ENCODE data around the gene CDKN3.

Gene CDKN3, protein sequence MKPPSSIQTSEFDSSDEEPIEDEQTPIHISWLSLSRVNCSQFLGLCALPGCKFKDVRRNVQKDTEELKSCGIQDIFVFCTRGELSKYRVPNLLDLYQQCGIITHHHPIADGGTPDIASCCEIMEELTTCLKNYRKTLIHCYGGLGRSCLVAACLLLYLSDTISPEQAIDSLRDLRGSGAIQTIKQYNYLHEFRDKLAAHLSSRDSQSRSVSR

DNA sequence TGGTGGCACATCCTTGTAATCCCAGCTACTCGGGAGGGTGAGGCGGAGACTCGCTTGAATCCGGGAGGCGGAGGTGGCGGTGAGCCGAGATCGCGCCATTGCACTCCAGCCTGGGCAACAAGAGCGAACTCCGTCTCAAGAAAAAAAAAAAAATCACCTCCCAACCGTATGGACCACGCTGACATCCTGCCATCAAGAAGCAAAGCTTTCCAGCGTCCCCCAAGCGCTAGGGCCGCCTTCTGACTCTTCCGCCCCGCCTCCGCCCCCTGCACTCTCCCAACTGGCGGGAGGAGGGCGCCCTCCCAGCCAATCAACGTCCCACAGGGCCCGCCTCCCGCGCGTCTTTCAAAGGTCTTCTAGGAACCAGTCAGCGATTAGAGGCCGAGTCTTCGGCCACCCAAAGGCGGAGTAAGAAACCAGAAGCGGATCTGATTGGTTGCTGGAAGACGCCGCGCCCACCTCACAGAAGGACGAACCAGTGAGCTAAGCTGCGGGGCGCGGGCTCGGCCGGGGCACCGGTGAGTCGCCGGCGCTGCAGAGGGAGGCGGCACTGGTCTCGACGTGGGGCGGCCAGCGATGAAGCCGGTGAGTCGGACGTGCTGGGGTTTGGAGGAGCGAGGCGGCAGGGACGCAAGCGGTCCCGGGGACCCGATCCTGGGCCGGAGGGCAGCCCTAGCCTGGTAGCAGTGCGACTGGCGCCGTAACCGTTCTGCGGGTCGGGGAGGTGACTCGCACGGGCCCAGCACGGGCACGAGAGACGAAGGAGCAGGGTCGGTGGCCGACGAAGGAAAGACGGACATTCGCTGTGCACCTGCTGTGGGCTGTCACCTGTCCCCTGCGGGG, at the start of gene CDKN3:
TSS of gene CDKN3 (plus strand) at position 515 of the 843 bp plus-strand sequence. CDS start at position 577, 62 bp downstream.
- H3K4me3 ChIP-seq (ENCODE audit: low read length): peak within 1 kb of the TSS; percentile 81
- no peak for TF ChIP-seq ZNF274 (IDR thresholded peaks at IDR 0.05; ENCODE audit: low read depth, low read length)

DNA sequence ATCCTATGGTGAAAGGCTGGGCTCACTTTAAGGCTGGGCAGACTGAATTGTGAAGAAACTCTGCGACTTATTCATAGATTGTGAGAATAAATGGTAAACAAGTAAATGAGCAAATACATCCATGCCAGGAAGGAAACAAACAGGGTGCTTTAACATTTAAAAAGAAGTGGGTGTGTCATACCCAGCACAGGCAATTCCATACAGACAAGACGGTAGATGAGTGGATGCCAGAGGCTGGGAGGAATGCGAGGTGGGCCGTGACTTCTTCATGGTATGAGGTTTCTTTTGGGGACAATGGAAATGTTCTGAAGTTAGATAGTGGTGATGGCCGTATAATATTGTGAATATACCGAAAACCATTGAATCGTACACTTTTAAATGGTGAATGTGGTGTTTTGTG, 49.8 kb upstream of the CDKN3 start:
- no peak overlapping the region for H3K4me3 ChIP-seq (ENCODE audit: low read length)
- TF ChIP-seq ZNF274 (IDR thresholded peaks at IDR 0.05; ENCODE audit: low read depth, low read length): no peak

DNA sequence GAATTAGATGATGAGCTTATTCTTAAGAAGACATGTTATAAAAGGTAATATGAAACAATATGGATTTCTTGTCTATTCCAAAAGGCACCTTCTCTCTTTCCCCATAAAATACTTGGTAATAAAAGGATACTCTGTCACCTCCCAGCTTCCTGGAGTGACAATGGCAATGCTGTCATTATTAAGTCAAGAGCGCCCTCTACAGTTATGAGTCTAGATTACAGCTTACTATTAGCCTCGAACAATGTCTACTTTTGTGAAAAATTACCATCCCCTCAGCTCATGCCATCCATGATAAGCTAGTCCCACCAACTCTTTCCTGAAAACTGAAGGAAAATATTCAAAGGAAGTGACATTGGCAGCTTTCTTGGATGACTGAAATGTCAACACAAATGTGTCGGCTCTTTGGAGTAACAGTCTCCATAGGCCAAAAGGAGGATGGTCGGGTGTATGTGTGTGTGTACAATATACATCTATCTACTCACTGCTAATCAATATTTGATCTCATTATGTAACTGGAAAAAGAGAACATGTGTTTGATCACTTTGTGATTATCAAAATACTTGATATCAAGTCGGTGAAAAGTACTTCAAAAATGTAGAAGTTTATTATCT, 48.7 kb upstream of the CDKN3 start:
- TF ChIP-seq ZNF274 (IDR thresholded peaks at IDR 0.05; ENCODE audit: low read depth, low read length): no peak
- no peak overlapping the region for H3K4me3 ChIP-seq (ENCODE audit: low read length)

DNA sequence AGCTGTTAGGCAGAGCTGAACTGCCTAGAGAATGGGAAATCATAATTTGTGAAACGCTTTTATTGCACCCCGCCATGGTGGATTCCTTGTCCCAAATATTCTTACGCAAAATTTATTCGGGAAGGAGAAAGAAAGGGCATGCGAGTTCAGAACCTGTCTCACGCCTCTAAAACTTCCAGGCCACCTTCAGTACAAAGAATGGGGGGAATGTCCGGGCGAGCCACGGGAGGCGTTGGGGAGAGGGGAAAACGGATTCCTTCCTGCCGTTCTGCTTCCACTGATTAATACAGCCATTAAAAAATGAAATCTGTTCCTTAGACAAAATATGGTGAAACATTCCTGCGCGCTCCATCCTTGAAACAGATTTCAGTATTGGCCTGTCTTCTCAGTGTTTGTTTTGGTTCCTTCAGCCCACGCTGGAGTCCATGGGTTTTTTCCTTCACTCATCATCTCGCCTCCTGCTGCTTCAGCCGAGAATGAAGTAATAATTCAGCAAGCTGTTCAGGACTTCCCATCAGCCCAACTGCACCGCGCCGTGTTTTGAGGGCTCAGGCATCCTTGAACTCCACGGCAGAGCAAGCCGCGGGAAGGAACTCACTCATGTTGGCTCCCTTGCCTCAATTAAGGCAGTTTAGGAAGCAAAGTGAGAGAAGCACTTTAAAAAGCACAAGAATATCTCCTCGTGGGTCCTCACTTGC, 47.7 kb upstream of the CDKN3 start:
- H3K4me3 ChIP-seq (ENCODE audit: low read length): no peak overlapping the region
- TF ChIP-seq ZNF274 (IDR thresholded peaks at IDR 0.05; ENCODE audit: low read depth, low read length): no peak

DNA sequence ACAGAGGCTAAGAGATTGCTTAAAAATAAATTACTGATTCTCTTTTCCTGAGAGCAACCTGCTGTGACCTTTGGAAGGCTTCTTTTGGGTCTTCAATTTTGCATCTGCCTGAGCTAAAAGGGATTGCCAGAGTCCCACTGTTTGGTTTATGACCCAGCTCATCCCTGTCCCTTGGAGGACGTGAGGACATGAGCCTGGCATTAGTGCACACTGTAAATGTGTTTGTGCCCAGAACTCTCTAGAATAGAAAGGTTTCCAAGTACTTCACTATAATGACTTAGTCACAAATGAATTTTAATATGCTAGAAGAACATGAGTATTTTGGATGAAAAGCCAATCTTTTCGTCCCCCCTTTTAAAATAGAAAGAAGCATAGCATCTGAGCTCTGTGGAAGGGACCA, 47.1 kb upstream of the CDKN3 start:
- no peak for TF ChIP-seq ZNF274 (IDR thresholded peaks at IDR 0.05; ENCODE audit: low read depth, low read length)
- H3K4me3 ChIP-seq (ENCODE audit: low read length): no peak overlapping the region

DNA sequence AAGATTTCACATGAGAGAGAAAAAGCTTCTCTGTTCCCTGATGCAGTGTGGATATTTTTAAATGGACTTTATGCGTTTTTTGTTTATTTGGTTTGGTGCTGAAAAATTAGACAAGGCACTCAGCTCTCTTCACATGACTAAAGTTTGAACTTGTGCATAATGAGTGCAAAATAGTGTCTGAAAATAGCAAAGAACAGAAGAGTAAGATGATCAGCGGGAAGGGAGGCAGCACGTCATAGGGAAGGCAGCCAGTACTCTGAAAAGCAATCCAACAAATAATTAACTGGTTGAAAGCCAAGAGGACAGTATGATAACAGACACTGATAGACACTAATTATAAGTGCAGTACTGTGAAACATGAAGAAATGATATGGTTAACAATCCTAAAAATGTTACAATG, 46.6 kb upstream of the CDKN3 start:
- no peak for TF ChIP-seq ZNF274 (IDR thresholded peaks at IDR 0.05; ENCODE audit: low read depth, low read length)
- no peak overlapping the region for H3K4me3 ChIP-seq (ENCODE audit: low read length)

DNA sequence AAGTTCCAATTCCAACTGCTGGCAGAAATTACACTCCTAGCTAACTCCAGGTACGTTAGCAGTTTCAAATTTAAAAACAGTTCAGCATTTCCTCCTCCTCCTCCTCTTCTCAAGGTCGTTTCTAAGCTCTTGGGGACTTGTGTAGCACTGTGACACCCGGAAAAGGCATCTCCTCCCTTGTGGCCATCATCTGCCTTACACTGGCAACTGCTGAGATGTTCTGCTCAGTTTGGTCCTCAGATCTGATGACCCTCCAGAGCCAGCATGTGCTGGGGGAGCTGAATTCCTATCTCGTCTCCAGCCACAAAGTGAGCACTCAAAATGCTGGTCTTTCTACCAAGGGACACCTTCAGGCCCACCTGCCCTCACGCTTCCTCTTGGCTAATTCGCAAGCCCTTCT, 43.5 kb upstream of the CDKN3 start:
- TF ChIP-seq ZNF274 (IDR thresholded peaks at IDR 0.05; ENCODE audit: low read depth, low read length): no peak
- no peak overlapping the region for H3K4me3 ChIP-seq (ENCODE audit: low read length)

DNA sequence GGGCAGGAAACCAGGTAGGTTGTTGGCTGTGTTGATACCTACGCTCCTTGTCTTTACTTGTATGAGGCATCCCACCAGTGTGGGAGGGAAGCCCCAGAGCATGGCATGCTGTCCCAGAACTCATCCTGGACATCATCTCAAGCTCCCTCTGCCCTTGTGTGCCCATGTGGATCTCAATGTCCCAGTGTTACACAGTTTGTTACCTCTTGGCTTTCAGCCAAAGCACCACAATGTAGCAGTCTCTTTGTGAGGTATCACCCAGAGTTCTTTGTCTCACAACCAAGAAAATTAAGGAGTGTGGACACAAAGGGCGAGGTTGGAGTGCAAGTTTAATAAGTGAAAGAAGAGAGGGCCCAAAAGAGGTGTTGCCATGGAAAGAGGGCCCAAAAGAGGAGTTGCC, 43.1 kb upstream of the CDKN3 start:
- TF ChIP-seq ZNF274 (IDR thresholded peaks at IDR 0.05; ENCODE audit: low read depth, low read length): no peak
- H3K4me3 ChIP-seq (ENCODE audit: low read length): no peak overlapping the region

DNA sequence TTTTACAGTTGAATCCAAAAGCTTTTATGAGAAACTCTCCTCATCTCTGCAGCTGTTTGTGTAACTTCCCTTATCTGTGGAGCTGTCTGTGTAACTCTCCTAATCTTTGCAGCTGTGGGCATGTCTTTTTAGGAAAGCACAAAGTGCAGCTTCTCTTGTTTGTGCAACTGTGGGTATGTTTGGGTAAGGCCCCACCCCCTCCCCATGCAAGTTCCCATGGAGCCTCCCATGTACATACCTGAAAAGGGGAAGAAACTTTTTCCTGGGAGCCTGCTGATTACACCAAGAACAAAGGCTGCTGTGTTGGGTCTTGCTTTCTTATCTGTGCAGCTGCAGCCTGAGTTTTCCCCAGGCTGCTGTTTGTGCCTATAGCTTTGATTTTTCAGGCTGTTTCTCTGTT, 42.7 kb upstream of the CDKN3 start:
- no peak for TF ChIP-seq ZNF274 (IDR thresholded peaks at IDR 0.05; ENCODE audit: low read depth, low read length)
- no peak overlapping the region for H3K4me3 ChIP-seq (ENCODE audit: low read length)

DNA sequence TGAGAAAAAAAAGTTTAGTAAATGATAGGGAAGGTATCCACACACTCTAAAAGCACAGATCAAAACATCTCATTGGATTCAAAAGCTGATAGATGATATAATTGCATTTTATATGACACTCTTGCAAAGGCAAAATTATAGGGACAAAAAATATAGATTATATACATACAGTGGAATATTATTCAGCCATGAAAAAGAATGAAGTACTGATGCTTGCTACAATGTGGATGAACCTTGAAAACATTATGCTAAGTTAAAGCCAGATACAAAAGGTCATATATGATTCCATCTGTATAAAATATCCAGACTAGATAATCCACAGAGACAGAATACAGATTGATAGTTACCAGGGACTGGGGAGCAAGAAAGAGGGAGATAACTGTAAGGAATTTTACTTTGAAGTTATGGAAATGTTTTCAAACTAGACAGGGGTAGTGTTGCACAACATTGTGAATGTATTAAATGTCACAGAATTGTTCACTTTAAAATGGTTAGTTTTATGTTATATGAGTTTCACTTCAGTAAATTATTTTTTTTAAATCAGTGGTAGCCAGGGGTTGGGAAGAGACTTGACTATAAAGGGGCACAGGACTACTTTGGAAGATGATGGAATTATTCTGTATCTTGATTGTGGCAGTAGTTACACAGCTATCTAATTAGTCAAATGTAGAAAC, 41.7 kb upstream of the CDKN3 start:
- TF ChIP-seq ZNF274 (IDR thresholded peaks at IDR 0.05; ENCODE audit: low read depth, low read length): no peak
- no peak overlapping the region for H3K4me3 ChIP-seq (ENCODE audit: low read length)

DNA sequence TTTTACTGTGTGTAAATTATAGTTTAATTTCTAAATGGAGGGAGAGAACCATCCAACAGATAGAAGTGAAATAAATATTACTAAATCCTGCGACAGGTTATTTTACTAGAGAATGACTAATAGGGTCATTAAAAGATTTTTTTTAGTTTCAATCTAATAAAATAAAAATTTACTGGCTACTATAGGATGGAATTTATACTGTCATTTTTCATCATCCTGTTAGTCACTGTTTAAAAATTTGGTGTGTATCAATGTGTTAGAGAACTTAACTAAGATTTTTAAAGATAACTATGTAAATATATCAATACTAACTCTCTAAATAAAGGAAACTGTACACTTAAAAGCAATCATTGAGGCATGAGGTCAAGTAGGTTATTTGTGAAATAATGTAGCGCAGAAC, 41.1 kb upstream of the CDKN3 start:
- H3K4me3 ChIP-seq (ENCODE audit: low read length): no peak overlapping the region
- no peak for TF ChIP-seq ZNF274 (IDR thresholded peaks at IDR 0.05; ENCODE audit: low read depth, low read length)

DNA sequence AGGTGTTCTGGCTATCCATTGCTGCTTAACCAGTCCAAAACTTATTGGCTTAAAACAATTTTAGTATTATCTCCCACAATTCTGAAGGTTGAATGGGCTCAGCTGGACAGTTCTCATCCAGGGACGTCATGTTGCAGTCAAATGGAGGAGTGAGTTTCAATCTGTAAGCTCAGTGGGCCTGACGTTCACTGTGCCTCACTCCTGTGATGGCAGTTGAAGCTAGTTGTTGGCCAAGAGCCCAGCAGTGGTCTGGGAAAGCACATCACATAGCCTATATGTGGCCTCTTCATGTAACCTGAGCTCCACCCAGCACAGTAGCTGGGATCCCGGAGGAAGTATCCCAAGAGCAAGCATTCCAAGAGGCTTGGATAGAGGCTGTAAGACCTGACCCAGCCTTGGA, 40.6 kb upstream of the CDKN3 start:
- no peak overlapping the region for H3K4me3 ChIP-seq (ENCODE audit: low read length)
- no peak for TF ChIP-seq ZNF274 (IDR thresholded peaks at IDR 0.05; ENCODE audit: low read depth, low read length)

DNA sequence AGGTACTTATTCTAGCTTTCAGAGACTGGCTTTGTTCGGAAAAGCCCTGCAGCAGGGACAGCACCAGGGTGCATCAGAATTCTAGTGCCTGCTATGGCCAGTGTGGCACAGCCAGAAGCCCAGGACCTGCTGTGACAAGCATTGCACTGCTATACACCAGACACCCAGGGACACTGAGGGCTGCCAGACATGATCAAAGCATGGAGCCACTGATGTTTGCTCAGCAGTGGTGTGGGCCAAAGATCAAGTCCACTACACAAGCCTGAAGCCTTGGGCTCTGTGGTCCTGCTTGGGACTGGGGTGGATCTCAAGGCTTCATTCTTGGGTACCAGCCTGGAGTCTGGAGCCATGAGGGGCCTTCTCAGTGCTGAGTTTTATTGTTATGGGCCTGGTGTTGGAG, 36.1 kb upstream of the CDKN3 start:
- TF ChIP-seq ZNF274 (IDR thresholded peaks at IDR 0.05; ENCODE audit: low read depth, low read length): no peak
- H3K4me3 ChIP-seq (ENCODE audit: low read length): no peak overlapping the region

DNA sequence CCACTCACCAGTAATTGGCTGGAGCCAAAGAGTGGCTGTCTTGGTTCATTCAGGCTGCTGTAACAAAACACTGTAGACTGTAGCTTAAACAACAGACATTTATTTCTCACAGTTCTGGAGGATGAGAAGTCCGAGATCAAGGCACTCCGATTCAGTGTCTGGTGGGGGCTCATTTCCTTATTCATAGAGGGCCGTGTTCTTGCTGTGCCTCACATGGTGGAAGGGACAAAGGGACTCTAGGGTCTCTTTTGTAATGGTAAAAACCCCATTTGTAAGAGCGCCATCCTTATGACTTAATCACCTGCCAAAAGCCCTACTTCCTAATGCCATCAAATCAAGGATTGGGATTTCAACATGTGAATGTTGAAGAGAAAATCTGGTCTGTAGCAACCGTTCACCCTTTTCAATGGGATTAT, 34.7 kb upstream of the CDKN3 start:
- H3K4me3 ChIP-seq (ENCODE audit: low read length): no peak overlapping the region
- no peak for TF ChIP-seq ZNF274 (IDR thresholded peaks at IDR 0.05; ENCODE audit: low read depth, low read length)
